ENCODE measurements around the gene TMEM116. TPM values are rescaled to one million over a fixed set of nuclear protein-coding genes. Genes with fewer than 3 reads are reported as not detected.
"Not testable (repeated sequence)": the region's sequence is repeated elsewhere in the genome, so short reads cannot be mapped to it uniquely, and the experiment has no call there.

The TMEM116 gene
- total RNA-seq, 1 donor from 2014 or later = 49.3 TPM

DNA sequence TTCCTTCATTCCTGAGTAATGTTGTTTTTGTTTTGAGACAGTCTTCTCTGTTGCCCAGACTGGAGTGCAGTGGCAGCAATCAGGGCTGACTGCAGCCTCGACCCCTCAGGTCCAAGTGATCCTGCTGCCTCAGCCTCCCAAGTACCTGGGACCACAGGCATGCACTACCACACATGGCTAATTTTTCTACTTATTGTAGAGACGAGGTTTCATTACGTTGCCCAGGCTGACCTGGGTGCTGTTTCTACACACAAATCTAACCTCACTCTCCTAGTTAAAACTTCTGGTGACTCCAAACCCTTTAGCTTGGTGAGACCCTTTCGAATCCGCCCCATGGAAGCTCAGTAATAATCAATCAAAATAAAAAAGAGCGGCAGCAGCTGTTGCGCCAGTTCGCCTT, 1.3 kb downstream of the TMEM116 start:
- no peak for ATAC-seq
- intact Hi-C loops (cut with micrococcal nuclease) = loop anchor here (10.0 kb wide), 1 partner anchor 67 kb away; no protein-coding TSS in a partner anchor
- DNase-seq = no peak

DNA sequence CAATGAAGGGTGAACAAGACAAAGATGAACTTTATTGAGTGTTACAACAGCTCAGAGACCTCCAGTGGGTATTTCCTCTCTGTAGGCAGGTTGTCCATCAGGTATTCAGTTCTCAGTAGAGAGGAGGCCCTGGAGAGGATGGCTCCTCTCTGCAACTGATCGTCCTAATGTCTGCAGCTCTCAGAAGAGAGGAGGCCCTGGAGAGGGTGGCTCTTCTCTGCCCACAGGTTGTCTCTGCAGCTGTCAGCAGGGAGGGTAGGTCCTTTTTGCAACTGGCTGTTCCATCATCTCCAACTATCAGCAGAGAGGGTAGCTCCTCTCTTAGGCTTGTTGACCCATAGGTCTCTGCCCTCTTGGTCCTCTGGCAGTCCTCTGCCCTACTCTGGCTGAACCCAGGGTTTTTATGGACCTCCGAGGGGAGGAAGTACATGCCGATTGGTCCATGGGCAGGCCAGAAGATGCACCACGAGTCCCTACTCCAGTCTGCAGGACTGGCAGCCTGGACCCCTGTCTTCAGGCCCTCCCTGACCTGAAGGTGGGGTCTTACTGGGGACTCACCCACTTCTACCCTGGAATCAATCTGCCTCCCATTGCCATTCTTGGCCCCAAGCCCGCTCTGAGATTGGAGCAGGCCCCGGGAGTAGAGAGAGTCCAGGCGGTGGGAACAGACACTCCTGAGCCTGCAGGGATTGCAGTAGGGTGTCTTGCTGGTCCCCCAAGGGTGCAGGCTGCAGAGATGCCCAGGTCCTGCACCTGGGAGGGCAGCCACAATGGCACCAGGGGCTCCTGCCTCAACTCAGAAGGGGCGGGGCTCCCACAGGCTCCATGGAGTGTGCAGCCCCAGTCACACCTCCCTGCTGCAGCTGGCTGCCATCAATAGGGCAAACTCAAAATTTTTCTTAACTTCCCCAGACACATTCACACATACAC, 2.3 kb downstream of the TMEM116 start:
- ATAC-seq (no peak), DNase-seq (no peak)
- intact Hi-C loops (cut with micrococcal nuclease) = loop anchor here (10.0 kb wide), 1 partner anchor 66 kb away; no protein-coding TSS in a partner anchor

DNA sequence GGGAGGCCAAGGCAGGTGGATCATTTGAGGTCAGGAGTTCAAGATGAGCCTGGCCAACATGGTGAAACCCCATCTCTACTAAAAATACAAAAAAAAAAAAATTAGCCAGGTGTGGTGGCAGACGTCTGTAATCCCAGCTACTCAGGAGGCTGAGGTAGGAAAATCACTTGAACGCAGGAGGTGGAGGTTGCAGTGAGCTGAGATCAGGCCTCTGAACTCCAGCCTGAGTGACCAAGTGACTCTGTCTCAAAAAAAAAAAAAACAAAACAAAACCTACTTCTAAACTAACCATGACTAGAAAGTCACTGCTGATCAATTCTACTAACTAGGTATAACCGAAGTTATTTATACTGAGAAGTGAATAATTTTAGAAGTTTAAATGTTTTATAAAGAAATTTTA, 3.4 kb downstream of the TMEM116 start:
- ATAC-seq; intact Hi-C loops (cut with micrococcal nuclease): not testable (repeated sequence)

GRCh38 chr12:112008918-112009317, 4.0 kb downstream of the TMEM116 start:
- no peak for DNase-seq
- intact Hi-C loops (cut with micrococcal nuclease) = no loop called here
- ATAC-seq = no peak

More for the DNA sequence above, 3.4 kb downstream of the TMEM116 start:
- not testable (repeated sequence) for DNase-seq

DNA sequence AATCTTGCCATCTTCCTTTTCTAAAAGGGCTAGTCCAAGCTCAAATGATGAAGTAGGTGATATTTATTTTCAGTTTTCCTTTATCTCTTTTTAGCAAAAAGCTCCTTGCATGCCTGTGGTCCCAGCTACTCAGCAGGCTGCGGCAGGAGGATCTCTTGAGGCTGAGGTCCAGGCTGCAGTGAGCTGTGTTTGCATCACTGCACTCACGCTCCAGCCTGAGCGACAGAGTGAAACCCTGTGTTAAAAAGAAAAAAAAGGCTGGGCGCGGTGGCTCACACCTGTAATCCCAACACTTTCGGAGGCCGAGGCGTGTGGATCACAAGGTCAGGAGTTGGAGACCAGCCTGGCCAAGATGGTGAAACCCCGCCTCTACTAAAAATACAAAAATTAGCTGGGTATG, 5.0 kb downstream of the TMEM116 start:
- intact Hi-C loops (cut with micrococcal nuclease) = no loop called here
- no peak for ATAC-seq
- no peak for DNase-seq

GRCh38 chr12:112005419-112006395, 7.3 kb downstream of the TMEM116 start:
- intact Hi-C loops (cut with micrococcal nuclease) = no loop called here
- DNase-seq (no peak), ATAC-seq (peak; percentile 90)

DNA sequence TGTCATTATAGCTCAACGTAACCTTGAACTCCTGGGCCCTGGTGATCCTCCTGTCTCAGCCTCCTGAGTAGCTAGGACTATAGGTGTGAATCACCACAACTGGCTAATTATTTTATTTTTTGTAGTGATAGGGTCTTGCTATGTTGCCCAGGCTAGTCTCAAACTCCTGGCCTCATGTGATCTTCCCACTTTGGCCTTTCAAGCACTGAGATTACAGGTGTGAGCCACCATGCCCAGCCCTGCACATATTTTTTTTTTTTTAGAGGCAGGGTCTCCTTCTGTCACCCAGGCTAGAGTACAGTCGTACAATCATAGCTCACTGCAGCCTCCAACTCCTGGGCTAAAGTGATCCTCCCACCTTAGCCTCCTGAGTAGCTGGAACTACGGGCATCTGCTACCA, 8.9 kb downstream of the TMEM116 start:
- intact Hi-C loops (cut with micrococcal nuclease) = no loop called here
- no peak for ATAC-seq

GRCh38 chr12:112001576-112001975, 11.4 kb downstream of the TMEM116 start:
- DNase-seq = no peak
- no peak for ATAC-seq
- intact Hi-C loops (cut with micrococcal nuclease) = no loop called here

More for the DNA sequence above, 8.9 kb downstream of the TMEM116 start:
- DNase-seq = no peak

GRCh38 chr12:112000820-112001219, 12.1 kb downstream of the TMEM116 start:
- DNase-seq = no peak
- peak; percentile 35 for ATAC-seq
- intact Hi-C loops (cut with micrococcal nuclease) = no loop called here

- intact Hi-C loops (cut with micrococcal nuclease); ATAC-seq; DNase-seq: not testable (repeated sequence)
These were observed 13.8 kb downstream of the TMEM116 start for GRCh38 chr12:111999129-111999528.

- DNase-seq = no peak
- ATAC-seq = peak; percentile 53
- intact Hi-C loops (cut with micrococcal nuclease) = no loop called here
These were observed 14.9 kb downstream of the TMEM116 start for GRCh38 chr12:111998015-111998414.

- intact Hi-C loops (cut with micrococcal nuclease) = no loop called here
- ATAC-seq = no peak
These were observed 15.7 kb downstream of the TMEM116 start for GRCh38 chr12:111997300-111997699.

DNA sequence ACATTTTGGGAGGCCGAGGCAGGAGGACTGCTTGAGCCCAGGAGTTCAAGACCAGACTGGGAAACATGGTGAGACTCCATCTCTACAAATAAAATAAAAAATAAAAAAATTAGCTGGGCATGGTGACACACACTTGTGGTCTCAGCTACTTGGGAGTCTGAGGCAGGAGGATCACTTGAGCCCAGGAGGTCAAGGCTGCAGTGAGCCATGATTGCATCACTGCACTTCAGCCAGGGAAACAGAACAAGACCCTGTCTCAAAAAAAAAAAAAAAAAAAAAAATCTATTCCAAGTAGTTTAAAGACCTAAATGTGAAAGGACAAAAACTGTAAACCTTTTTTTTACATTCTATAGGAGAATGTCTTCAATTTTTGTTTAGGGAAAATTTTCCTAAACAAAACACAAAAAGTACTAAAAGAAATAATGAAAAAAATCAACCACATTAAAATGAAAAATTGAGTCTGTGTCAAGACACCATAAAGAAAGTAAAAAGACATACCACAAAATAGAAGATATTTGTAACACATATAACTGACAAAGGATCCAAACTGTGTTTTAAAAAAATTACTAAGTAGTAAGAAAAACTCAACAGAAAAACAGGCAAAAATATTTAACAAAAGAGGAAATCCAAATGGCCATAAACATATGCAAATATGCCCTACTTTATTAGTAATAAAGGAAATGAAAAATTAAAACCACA, 17.0 kb downstream of the TMEM116 start:
- no peak for ATAC-seq
- DNase-seq = no peak
- intact Hi-C loops (cut with micrococcal nuclease) = no loop called here

More at GRCh38 chr12:111997300-111997699, 15.7 kb downstream of the TMEM116 start:
- DNase-seq = no peak

DNA sequence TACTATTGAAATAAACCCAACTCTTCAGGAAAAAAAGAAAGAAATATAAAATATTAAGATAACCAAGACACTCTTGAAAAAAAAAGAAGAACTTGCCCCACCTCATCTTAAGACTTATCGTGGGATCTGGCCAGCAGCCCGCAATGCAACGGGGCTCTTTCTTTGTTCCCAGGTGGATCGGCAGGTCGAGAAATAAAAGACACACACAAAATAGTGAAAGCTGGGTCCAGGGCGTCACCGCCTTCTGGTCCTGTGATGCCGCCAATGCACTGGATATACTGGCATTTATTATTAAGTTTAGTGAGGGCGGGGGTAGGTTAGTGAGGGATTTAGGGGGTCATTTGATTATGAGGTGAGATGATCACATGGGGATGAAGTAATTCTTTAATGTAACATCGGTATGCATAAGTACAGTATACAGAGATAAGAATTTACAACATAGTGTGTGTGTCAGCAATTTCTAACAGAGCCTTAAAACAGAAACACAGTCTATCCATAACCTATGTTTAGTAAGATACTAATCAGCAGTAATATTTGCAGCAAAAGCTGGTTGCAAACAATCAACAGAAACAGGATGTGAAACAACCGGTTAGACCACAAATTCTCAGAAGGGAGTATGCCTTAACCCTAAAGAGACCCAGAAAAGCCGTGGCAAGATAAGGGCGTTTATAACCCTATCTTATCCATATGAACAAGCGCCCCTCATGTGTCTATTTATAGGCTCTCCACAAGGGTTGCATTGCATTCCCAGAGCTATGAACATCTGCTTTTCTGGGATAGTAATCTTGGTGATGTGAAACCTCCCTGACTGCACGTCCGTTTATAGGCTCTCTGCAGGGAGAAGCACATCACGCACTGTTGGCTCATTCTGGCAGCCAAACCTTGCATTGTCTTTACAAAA, 18.5 kb downstream of the TMEM116 start:
- ATAC-seq; intact Hi-C loops (cut with micrococcal nuclease); DNase-seq: not testable (repeated sequence)

DNA sequence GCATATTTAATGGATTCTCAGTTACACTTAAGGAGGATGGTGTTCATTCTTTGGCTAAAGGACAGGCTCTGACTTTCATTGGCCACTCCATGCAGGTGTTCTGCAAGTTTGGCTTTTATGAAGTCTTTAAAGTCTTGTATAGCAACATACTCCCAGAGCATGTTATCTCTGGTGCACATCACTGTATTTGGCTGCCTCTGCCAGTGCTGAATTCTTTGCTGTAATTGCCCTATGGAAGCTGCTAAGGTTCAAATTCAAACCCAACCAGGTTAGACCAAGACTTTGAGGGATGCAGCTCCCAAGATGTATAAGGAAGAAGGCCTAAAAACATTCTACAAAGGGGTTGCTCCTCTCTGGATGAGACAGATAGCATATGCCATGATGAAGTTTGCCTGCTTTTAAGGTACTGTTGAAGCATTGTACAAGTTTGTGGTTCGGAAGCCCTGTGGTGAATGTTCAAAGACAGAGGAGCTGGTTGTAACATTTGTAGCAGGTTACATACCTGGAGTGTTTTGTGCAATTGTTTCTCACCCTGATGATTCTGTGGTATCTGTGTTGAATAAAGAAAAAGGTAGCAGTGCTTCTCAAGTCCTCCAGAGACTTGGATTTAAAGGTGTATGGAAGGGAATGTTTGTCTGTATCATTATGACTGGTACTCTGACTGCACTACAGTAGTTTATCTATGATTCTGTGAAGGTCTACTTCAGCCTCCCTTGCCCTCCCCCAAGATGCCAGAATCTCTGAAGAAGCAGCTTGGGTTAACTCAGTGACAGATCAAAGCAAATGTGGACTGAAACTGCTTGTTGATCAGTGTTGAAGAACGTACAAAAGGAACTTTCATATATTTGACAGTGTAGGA, 19.4 kb downstream of the TMEM116 start:
- ATAC-seq = no peak
- intact Hi-C loops (cut with micrococcal nuclease) = no loop called here
- DNase-seq = no peak

DNA sequence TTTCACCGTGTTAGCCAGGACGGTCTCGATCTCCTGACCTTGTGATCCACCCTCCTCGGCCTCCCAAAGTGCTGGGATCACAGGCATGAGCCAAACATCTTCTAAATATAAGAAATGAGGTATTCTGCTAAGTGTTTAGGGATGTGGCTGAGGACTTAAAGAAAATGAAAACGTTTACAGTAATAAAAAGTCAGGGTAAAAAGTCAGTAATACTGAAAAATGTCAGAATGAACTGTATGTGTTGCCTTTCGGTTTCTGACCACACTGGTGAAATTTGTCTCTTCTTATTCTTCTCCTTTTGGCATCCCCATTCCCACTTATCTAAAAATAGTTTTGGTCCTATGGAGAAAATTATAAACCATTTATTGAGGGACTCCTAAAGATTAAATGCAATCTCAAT, 20.5 kb downstream of the TMEM116 start:
- ATAC-seq (no peak), DNase-seq (no peak)
- intact Hi-C loops (cut with micrococcal nuclease) = no loop called here

- ATAC-seq = no peak
- no peak for DNase-seq
- intact Hi-C loops (cut with micrococcal nuclease) = no loop called here
These were observed 21.0 kb downstream of the TMEM116 start for GRCh38 chr12:111991946-111992345.

Data from left ventricle myocardium superior (tissue), 1 donor.